Choroid plexus epithelial cell (primary cell): ENCODE measurements around the gene ARHGAP32.
"Not testable (repeated sequence)": the region's sequence is repeated elsewhere in the genome, so short reads cannot be mapped to it uniquely, and the experiment has no call there.

ENCODE experiments used
- DNase-seq: peaks from one replicate; pipeline ENCODE4 v3.0.0-alpha.2; 2010; ENCODE audit warnings: low read depth
- H3K4me3 ChIP-seq: 2 replicates; pipeline ENCODE4 v1.5.1; 2011; ENCODE audit warnings: low read depth, mild to moderate bottlenecking, control low read depth, low read length, moderate library complexity
- CTCF ChIP-seq: conservative IDR thresholded peaks from 2 replicates; pipeline ENCODE4 v1.5.1; 2011; ENCODE audit warnings: low read depth, mild to moderate bottlenecking, control low read depth, inconsistent platforms, low read length, moderate library complexity

The ARHGAP32 gene

GRCh38 chr11:129208863-129209262 is 16.7 kb upstream of the ARHGAP32 start:
- TF ChIP-seq CTCF: no peak
- H3K4me3 ChIP-seq: no peak overlapping the region
- no peak for DNase-seq

GRCh38 chr11:129204150-129204838 is 12.2 kb upstream of the ARHGAP32 start:
- no peak for DNase-seq
- TF ChIP-seq CTCF: no peak

GRCh38 chr11:129202646-129203045 is 10.5 kb upstream of the ARHGAP32 start:
- no peak for DNase-seq
- no peak for TF ChIP-seq CTCF

More at GRCh38 chr11:129204150-129204838, 12.2 kb upstream of the ARHGAP32 start:
- no peak overlapping the region for H3K4me3 ChIP-seq

GRCh38 chr11:129195682-129196081 is 3.6 kb upstream of the ARHGAP32 start:
- DNase-seq: no peak
- TF ChIP-seq CTCF: no peak
- H3K4me3 ChIP-seq: no peak overlapping the region

More at GRCh38 chr11:129202646-129203045, 10.5 kb upstream of the ARHGAP32 start:
- H3K4me3 ChIP-seq: no peak overlapping the region

GRCh38 chr11:129191649-129192048 is 476 bp downstream of the ARHGAP32 start:
- DNase-seq: no peak
- H3K4me3 ChIP-seq: no peak overlapping the region
- TF ChIP-seq CTCF: no peak

- no peak overlapping the region for H3K4me3 ChIP-seq
- peak; percentile 29 for DNase-seq
- TF ChIP-seq CTCF: no peak
Observed at GRCh38 chr11:129190087-129190486, 2.0 kb downstream of the ARHGAP32 start.

GRCh38 chr11:129189646-129190045 is 2.5 kb downstream of the ARHGAP32 start:
- no peak for DNase-seq

GRCh38 chr11:129185082-129185481 is 7.0 kb downstream of the ARHGAP32 start:
- not testable (repeated sequence) for DNase-seq, H3K4me3 ChIP-seq

More at GRCh38 chr11:129189646-129190045, 2.5 kb downstream of the ARHGAP32 start:
- TF ChIP-seq CTCF: no peak
- H3K4me3 ChIP-seq: no peak overlapping the region
